ENCODE measurements around the gene REP15.

- TF ChIP-seq CTCF (IDR thresholded peaks at IDR 0.05): no peak
- TF ChIP-seq PRDM15 (CRISPR knock-in tag; IDR thresholded peaks at IDR 0.05): no peak
- TF ChIP-seq MAX (CRISPR knock-in tag; IDR thresholded peaks at IDR 0.05): no peak
- TF ChIP-seq ZNF219 (CRISPR knock-in tag; IDR thresholded peaks at IDR 0.05; ENCODE audit: borderline replicate concordance): no peak
- TF ChIP-seq IRF2 (CRISPR knock-in tag; IDR thresholded peaks at IDR 0.05; ENCODE audit: borderline replicate concordance, low read depth): no peak
- no peak for TF ChIP-seq E2F5 (CRISPR knock-in tag; IDR thresholded peaks at IDR 0.05)
These were observed 15.6 kb upstream of the REP15 start for GRCh38 chr12:27680619-27681018.

Data from WTC11 (cell line).